ENCODE results near the gene S1PR1. TPM values are rescaled to one million over a fixed set of nuclear protein-coding genes. Genes with fewer than 3 reads are reported as not detected.

The S1PR1 gene
- total and polyA plus RNA-seq, 9 donors: 10.2 to 17.7 (median 12.9) TPM

- peaks cover 2% of the 10 kb centered on the region for H3K4me1 ChIP-seq (ENCODE audit: control insufficient read depth, insufficient read depth, low read length)
- DNase-seq: no peak
- whole genome bisulfite sequencing (ENCODE audit: insufficient coverage): 80% methylated on average over 1 of the region's 5 CpGs
- no peaks in the 10 kb centered on the region for H3K36me3 ChIP-seq (ENCODE audit: control insufficient read depth, insufficient read depth, low read length)
- H3K4me3 ChIP-seq (ENCODE audit: low read length): no peak overlapping the region
- no peaks in the 10 kb centered on the region for H3K27me3 ChIP-seq (ENCODE audit: control insufficient read depth, insufficient read depth, low read length)
- no peaks in the 10 kb centered on the region for H3K9me3 ChIP-seq (replicated peaks; ENCODE audit: control insufficient read depth, low read depth, low read length)
- H3K27ac ChIP-seq (ENCODE audit: low read length): no peak overlapping the region
Measured at GRCh38 chr1:101244842-101245241, 8.0 kb downstream of the S1PR1 start.

DNA sequence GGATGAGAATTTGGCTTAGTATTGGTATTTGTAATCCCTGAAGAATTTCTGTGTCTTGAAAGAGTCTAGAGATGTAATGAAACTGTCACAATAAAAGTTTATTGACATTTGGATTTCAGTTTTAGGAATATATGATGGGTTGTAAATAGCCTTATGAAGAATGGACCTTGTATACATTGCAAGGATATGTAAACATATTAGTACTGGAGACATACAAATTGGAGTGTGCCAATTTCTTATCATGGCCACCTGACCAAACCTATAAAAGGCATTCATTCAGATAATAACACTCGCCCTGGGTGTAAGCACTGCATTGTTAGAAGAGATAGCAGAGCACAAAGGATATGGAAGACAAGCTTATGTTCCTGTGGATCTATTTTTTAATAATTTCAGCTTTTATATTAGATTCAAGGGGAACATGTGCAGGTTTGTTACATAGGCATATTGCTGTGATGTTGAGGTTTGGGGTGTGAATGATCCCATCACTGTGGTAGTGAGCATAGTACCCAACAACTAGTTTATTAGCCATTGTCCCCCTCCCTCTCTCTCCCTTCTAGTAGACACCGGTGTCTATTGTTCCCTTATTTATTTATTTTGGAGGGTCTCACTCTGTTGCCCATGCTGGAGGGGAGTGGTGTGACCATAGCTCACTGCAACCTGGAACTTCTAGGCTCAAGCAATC is 8.6 kb downstream of the S1PR1 start:
- DNase-seq: no peak
- Histone ChIP-seq H3K9me3 (replicated peaks; ENCODE audit: control insufficient read depth, low read depth, low read length) (no peaks in the 10 kb centered on the region), H3K36me3 (ENCODE audit: control insufficient read depth, insufficient read depth, low read length) (no peaks in the 10 kb centered on the region), H3K27me3 (ENCODE audit: control insufficient read depth, insufficient read depth, low read length) (no peaks in the 10 kb centered on the region), H3K27ac (ENCODE audit: low read length) (no peak overlapping the region), H3K4me3 (ENCODE audit: low read length) (no peak overlapping the region), H3K4me1 (ENCODE audit: control insufficient read depth, insufficient read depth, low read length) (peaks cover 2% of the 10 kb centered on the region)
- no CpG with 5 or more reads among the region's 2 CpGs for WGBS (ENCODE audit: insufficient coverage)

DNA sequence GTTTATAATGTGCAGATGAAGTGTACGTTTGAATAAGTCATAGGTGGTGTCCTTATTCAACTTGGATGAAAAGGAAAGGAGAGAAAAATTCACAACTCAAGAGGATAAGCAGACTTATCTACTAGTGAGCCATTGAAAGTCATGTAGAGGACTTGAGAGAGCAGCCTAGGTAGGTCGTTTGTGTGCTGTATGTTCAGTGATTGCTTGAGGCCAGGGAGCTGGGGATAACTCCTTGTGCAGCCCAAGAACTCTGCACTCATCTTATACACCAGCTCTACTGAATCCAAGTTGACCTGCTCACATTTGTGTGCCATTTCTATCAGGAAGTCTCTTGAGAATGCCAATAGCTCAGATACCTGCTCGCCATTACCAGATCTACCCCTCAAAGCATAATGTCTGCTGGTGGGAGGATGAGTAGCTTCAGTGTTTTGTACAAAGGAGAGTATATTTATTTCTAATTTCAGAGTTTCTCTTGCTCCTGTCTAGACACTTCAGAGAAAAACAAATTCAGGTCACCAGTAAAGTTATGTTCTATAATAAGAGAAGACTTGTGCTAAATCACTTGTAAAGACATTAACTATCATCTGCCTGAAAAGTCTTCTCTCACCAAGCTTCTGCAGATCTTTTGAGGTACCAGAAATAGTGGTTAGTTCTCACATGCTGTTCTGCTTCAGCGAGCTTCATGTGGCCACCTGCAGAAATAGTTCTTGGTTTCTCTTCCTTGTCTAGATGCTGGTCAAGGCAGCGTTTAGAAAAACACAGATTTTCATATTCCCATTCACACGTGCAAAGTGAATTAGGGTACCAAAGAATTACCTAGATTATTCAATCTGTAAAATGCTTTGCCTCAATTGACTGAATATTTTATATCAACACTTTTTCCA is 10.8 kb downstream of the S1PR1 start:
- Histone ChIP-seq H3K4me1 (ENCODE audit: control insufficient read depth, insufficient read depth, low read length) (peaks cover under 1% of the 10 kb centered on the region), H3K36me3 (ENCODE audit: control insufficient read depth, insufficient read depth, low read length) (no peaks in the 10 kb centered on the region), H3K9me3 (replicated peaks; ENCODE audit: control insufficient read depth, low read depth, low read length) (no peaks in the 10 kb centered on the region), H3K27ac (ENCODE audit: low read length) (no peak overlapping the region), H3K27me3 (ENCODE audit: control insufficient read depth, insufficient read depth, low read length) (no peaks in the 10 kb centered on the region), H3K4me3 (ENCODE audit: low read length) (no peak overlapping the region)
- WGBS (ENCODE audit: insufficient coverage): 80% methylated on average over 3 of the region's 6 CpGs
- no peak for DNase-seq

DNA sequence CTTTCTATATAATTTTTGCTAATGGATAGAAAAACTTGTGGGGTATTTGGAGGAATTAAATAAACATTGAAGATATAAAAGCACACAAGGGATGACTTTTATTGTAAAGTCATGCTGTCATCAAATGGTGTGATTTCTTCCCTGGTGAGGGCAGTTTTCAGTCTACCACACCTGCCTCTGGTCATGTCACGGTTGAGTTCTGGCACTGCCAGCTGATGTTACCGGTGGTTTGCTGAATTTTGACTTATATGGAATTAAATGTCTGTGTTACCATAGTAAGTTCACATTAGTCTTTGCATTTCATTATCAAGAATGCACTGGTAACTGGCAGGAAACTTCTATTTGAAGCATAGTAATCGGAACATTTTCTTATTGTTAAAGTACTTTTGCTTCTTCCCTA is 13.4 kb downstream of the S1PR1 start:
- Histone ChIP-seq H3K27me3 (ENCODE audit: control insufficient read depth, insufficient read depth, low read length) (no peaks in the 10 kb centered on the region), H3K27ac (ENCODE audit: low read length) (no peak overlapping the region), H3K4me3 (ENCODE audit: low read length) (no peak overlapping the region), H3K4me1 (ENCODE audit: control insufficient read depth, insufficient read depth, low read length) (no peaks in the 10 kb centered on the region), H3K36me3 (ENCODE audit: control insufficient read depth, insufficient read depth, low read length) (no peaks in the 10 kb centered on the region), H3K9me3 (replicated peaks; ENCODE audit: control insufficient read depth, low read depth, low read length) (no peaks in the 10 kb centered on the region)
- DNase-seq: no peak
- no CpG with 5 or more reads among the region's 3 CpGs for WGBS (ENCODE audit: insufficient coverage)

- Histone ChIP-seq H3K27ac (ENCODE audit: low read length) (no peak overlapping the region), H3K4me3 (ENCODE audit: low read length) (no peak overlapping the region), H3K27me3 (ENCODE audit: control insufficient read depth, insufficient read depth, low read length) (no peaks in the 10 kb centered on the region), H3K9me3 (replicated peaks; ENCODE audit: control insufficient read depth, low read depth, low read length) (no peaks in the 10 kb centered on the region), H3K4me1 (ENCODE audit: control insufficient read depth, insufficient read depth, low read length) (no peaks in the 10 kb centered on the region), H3K36me3 (ENCODE audit: control insufficient read depth, insufficient read depth, low read length) (no peaks in the 10 kb centered on the region)
- WGBS (ENCODE audit: insufficient coverage): no CpG with 5 or more reads among the region's 5 CpGs
- no peak for DNase-seq
Measured at GRCh38 chr1:101250656-101251272, 13.9 kb downstream of the S1PR1 start.

DNA sequence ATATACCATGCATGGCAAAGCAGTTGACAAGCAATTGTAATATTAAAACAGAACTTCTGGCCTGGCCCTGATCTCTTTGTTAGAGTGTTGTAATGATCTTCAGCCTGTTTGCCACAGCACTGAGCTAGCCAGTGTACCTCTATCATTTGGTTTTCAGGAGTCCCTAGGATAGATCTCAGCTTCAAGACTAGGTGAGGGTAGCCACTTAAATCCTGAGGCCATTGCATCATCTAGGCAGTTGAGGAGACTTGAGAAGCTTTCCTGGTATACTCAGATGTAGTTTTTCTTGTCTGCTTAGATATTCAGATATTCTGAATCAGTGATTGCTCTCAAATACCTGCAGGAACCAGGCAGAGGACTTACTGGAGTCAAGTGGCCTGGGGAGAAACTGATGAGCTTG is 14.7 kb downstream of the S1PR1 start:
- Histone ChIP-seq H3K36me3 (ENCODE audit: control insufficient read depth, insufficient read depth, low read length) (no peaks in the 10 kb centered on the region), H3K27ac (ENCODE audit: low read length) (no peak overlapping the region), H3K4me3 (ENCODE audit: low read length) (no peak overlapping the region), H3K4me1 (ENCODE audit: control insufficient read depth, insufficient read depth, low read length) (no peaks in the 10 kb centered on the region), H3K27me3 (ENCODE audit: control insufficient read depth, insufficient read depth, low read length) (no peaks in the 10 kb centered on the region), H3K9me3 (replicated peaks; ENCODE audit: control insufficient read depth, low read depth, low read length) (no peaks in the 10 kb centered on the region)
- no peak for DNase-seq

DNA sequence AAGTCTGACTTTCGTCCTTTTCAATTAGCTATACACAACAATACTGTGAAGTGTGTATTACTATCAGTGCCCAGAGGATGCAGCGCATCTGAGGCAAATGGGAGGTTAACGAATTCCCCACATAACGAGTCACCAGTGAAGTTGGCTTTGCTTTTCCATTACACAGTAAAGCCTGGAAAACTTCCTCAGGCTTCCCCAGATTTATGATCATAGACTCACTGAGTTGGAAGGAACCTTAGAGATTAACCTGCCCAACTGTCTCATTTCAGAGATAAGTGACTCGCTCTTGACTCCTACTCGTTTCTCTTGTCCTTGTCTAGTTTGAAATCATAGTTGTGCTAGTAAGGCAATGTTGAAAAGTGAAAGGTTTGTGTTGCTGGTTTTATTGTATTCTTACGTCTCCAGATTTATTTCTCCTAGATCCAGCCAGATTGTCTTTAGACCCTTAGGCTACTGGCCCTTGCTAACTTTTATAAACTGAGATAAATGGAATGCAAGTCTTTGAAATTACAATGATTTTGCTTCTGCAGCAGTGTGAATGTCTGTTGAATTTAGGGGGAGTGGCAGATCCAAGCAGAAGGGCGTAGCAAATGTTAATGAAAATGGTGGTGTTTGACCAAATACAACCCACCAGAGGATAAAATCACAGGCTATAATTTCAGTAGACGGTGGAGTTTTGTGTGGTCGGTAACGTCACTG is 17.3 kb downstream of the S1PR1 start:
- no peak for DNase-seq
- H3K36me3 ChIP-seq (ENCODE audit: control insufficient read depth, insufficient read depth, low read length): no peaks in the 10 kb centered on the region
- H3K27ac ChIP-seq (ENCODE audit: low read length): no peak overlapping the region
- WGBS (ENCODE audit: insufficient coverage): no CpG with 5 or more reads among the region's 11 CpGs
- H3K9me3 ChIP-seq (replicated peaks; ENCODE audit: control insufficient read depth, low read depth, low read length): no peaks in the 10 kb centered on the region
- no peaks in the 10 kb centered on the region for H3K27me3 ChIP-seq (ENCODE audit: control insufficient read depth, insufficient read depth, low read length)
- no peaks in the 10 kb centered on the region for H3K4me1 ChIP-seq (ENCODE audit: control insufficient read depth, insufficient read depth, low read length)
- H3K4me3 ChIP-seq (ENCODE audit: low read length): no peak overlapping the region

- 60% methylated on average over 2 of the region's 3 CpGs for WGBS (ENCODE audit: insufficient coverage)
- no peak for DNase-seq
- Histone ChIP-seq H3K9me3 (replicated peaks; ENCODE audit: control insufficient read depth, low read depth, low read length) (no peaks in the 10 kb centered on the region), H3K27me3 (ENCODE audit: control insufficient read depth, insufficient read depth, low read length) (no peaks in the 10 kb centered on the region), H3K27ac (ENCODE audit: low read length) (no peak overlapping the region), H3K36me3 (ENCODE audit: control insufficient read depth, insufficient read depth, low read length) (no peaks in the 10 kb centered on the region), H3K4me1 (ENCODE audit: control insufficient read depth, insufficient read depth, low read length) (no peaks in the 10 kb centered on the region), H3K4me3 (ENCODE audit: low read length) (no peak overlapping the region)
Measured at GRCh38 chr1:101257500-101258325, 20.9 kb downstream of the S1PR1 start.

DNA sequence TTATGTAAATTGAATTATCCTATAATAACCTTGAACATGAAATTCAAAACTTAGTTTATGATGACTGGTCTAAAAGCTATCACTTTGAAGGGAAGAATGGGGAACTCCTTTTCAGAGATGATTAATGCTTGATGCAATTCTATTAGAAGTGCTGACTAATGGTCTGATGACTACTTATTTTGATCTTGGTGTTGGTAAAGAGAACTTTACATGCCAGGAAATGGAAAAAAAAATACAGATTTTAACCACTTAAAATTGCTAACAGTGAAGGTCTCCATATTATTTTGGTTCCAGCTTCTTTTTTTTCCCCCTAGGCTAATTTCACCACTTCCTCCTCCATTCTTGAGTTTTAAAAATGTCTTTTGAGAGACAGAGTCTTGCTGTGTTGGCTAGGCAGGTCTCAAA is 22.9 kb downstream of the S1PR1 start:
- H3K9me3 ChIP-seq (replicated peaks; ENCODE audit: control insufficient read depth, low read depth, low read length): no peaks in the 10 kb centered on the region
- H3K27ac ChIP-seq (ENCODE audit: low read length): no peak overlapping the region
- H3K4me3 ChIP-seq (ENCODE audit: low read length): no peak overlapping the region
- H3K27me3 ChIP-seq (ENCODE audit: control insufficient read depth, insufficient read depth, low read length): no peaks in the 10 kb centered on the region
- no peaks in the 10 kb centered on the region for H3K4me1 ChIP-seq (ENCODE audit: control insufficient read depth, insufficient read depth, low read length)
- DNase-seq: peak; percentile 64
- H3K36me3 ChIP-seq (ENCODE audit: control insufficient read depth, insufficient read depth, low read length): no peaks in the 10 kb centered on the region

Data from muscle of leg (tissue), 11 donors.